H7 (cell line): ENCODE data around the gene INO80B. TPM values are rescaled to one million over a fixed set of nuclear protein-coding genes. Genes with fewer than 3 reads are reported as not detected.
"Not testable (repeated sequence)": the region's sequence is repeated elsewhere in the genome, so short reads cannot be mapped to it uniquely, and the experiment has no call there.

ENCODE experiments used
- DNase-seq: peaks from one replicate; pipeline ENCODE4 v3.0.0; 2012
- H3K27me3 ChIP-seq: 2 replicates; pipeline ENCODE4 v1.6.0; 2011; ENCODE audit warnings: mild to moderate bottlenecking, low read length; ENCODE audit not compliant: control insufficient read depth, insufficient read depth
- H3K36me3 ChIP-seq: replicated peaks from 2 replicates; pipeline ENCODE4 v1.5.1; 2011; ENCODE audit warnings: low read length; ENCODE audit not compliant: control insufficient read depth, insufficient read depth
- H3K4me3 ChIP-seq: 2 replicates; pipeline ENCODE4 v1.5.1; 2011; ENCODE audit warnings: low read depth, mild to moderate bottlenecking, control low read depth, low read length, moderate library complexity; ENCODE audit not compliant: insufficient read depth
- total RNA-seq: library from RNA; depleted of rRNA; stranded (reverse); fragments of >200 nt; shearing (Covaris generic); gene quantifications from 2 replicates; pipeline ENCODE4 v1.2.3, GENCODE V29; 2014

INO80B gene
- total RNA-seq, 1 experiment from 2014 or later, result 9.6 TPM

DNA sequence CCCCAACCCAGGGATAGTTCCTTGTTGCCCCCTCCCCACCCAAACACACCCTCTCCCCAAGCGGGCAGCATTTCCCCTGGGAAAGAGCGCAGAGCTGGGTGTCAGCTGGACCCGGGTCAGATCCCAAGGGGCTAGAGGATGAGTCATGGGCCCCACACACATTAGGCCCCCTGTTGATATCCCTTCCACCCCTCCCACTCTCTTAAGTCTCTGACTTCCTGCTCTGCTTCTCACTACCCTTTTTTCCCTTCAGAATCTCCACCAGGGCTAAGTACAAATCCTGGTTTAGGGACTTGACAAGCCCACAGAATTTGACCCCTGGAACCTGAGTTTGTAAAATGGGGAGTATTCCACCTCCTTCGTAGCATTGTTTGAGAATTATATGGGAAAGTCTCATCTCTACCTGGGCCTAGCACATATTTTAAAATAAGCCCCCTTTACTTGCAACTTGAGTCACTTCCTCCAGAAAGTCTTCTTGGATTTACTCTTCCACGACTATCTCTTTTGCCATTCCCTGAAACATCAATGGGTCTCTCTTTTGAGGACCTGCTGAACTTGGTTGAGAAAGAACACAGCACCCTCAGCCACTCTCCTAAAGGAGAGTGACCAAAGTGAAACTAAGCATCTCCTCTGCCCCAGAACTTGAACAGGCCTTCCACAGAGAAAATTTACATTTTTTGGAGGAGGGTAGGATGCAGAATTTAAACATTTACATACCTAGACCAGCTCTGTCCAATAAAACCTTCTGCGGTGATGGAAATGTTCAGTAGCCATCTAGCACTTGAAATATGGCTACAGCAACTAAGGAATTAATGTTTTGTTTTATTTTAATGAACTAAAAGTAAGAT lies 17.8 kb upstream of the INO80B start:
- H3K27me3 ChIP-seq, result no peaks in the 10 kb centered on the region
- DNase-seq, result peak; percentile 84
- peaks cover 6% of the 10 kb centered on the region for H3K36me3 ChIP-seq
- no peak overlapping the region for H3K4me3 ChIP-seq

DNA sequence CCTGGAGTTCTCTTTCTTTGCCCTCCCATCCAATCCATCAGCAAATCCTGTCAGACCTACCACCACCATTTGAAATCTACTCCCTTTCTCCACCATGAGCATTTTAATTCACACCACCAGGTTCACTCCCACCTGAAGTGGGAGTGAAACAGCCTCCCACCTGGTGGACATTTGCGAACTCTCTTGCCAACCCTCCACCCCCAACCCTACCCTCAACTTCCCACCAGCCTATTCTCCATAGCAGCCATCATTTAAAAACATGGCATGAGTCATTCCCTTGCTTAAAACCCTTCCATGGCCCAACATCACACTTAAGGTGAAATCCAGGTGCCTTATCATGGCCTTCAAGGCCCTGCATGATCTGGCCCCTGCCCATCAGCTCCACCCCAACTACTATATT lies 16.6 kb upstream of the INO80B start:
- no peak overlapping the region for H3K4me3 ChIP-seq
- DNase-seq, result peak; percentile 36
- peaks cover 2% of the 10 kb centered on the region for H3K36me3 ChIP-seq
- no peaks in the 10 kb centered on the region for H3K27me3 ChIP-seq

DNA sequence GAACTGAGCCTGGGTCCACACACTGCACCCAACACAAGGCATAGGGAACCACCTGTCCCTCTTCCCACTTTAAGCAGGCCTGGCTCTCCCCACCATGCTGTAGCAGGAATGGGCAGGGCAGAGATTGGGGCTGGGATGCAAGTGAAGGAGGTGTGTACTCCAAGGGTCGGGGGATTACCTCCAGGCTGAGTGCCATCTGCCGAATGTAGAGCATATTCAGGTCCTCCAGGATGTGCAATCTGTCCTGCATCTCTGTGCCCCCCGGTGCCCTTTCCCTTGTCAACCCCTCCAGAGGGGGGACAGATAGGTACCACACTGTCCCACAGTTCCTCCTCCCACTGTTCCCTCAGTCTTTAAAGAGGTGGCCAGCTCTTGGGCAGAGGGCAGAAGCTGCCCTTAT lies 15.5 kb upstream of the INO80B start:
- peak; percentile 31 for DNase-seq

DNA sequence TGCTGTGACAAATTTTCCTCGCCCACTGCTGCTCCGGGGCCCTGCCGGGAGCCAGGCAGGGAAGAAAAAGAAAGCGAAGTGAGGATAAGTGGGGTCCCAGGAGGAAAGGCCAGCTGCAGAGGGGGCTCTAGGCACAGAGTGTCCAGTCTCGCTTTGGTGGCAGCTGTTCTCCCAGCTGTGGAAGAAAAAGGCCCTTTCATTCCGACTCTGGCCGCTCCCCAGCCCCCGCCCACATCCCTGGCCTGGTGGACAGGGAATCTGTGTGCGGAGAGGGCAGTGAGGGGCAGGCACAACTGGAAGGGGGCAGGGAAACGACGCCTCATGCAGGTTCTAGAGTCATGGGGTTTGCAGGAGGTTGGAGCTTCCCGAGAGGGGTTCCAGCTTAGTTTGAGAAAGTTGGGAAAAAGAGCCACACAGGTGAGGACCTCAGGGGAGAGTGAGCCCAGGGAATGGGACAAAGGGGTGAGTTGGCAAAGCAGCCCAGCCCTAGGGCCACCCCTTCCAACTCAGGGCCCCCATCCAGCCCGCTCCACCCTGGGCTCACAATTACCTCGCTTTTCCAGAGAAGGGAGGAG lies 15.0 kb upstream of the INO80B start:
- peaks cover 2% of the 10 kb centered on the region for H3K36me3 ChIP-seq
- H3K27me3 ChIP-seq, result no peaks in the 10 kb centered on the region; the same call in 1 of the 2 replicates
- peak; percentile 69 for DNase-seq
- H3K4me3 ChIP-seq, result peak overlapping the region; percentile 98

More for the DNA sequence above, 15.5 kb upstream of the INO80B start:
- no peaks in the 10 kb centered on the region; the same call in 1 of the 2 replicates for H3K27me3 ChIP-seq
- peaks cover 2% of the 10 kb centered on the region for H3K36me3 ChIP-seq
- no peak overlapping the region for H3K4me3 ChIP-seq

DNA sequence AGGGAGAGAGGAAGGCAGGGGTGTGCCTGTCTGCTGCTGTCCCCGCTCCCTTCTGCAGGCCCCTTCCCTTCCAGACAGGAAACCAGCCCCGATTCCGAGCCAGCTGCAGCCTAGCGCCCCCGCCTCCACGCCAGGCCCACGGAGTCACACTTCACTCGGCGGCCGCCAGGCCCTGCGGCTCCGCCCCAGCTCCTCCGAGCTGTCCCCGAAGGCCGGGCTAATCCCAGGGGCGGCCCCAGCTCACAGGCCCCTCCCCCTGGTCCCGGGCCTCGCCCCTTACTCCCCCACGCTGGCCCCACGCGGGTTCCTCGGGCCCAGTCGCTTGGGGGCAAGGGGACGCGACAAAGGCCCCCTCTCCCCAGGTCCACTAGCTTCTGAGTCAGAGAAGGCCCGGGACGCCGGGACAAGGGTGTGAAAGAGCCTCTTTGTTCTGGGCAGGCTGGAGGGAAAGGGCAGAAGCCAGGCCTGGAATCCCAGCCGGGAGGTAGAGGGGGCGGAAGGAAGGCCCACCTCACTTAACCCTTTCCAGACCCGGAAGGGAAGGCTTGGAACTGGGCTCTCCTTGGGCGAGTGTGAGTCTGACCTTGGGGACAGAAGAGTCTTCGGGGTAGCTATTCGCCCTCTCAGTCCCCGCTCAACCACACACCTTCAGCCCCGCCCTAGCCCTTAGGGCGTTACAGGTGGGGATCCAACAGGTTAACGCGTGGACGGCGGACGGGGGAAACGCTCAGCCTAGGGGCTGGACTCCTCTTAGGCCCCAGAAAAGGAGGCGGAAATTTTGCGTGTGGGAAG lies 14.3 kb upstream of the INO80B start:
- peak overlapping the region; percentile 98 for H3K4me3 ChIP-seq
- DNase-seq, result peak; percentile 99
- H3K36me3 ChIP-seq, result peaks cover 2% of the 10 kb centered on the region
- H3K27me3 ChIP-seq, result no peaks in the 10 kb centered on the region; the same call in 1 of the 2 replicates

DNA sequence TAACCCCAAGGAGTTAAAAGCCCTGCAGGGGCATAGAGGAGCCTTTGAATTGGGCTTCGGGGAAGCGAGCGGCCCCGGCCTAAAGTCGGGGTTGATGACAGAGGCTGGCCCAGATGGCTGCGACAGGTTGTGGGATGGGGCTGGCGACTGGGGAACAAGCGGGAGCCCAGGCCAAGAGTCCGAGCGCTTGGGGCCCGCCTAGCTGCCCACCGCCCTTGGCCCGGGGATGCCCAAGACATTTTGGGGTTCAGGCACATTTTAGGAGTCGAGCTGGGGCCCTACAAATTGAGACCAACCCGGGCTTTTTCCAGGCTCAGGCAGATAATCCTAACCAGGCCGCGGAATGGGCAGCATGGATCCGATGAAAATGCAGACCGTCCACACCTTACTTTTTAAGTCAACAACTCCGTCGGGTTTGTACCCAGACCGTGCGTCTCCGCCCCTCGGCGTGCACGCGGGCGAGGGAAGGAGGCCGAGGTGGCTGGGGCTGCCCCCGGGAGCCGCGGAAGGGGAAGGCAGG lies 13.7 kb upstream of the INO80B start:
- Histone ChIP-seq H3K27me3 (no peaks in the 10 kb centered on the region; the same call in 1 of the 2 replicates), H3K4me3 (peak overlapping the region; percentile 98), H3K36me3 (peaks cover 2% of the 10 kb centered on the region)
- DNase-seq, result peak; percentile 76

DNA sequence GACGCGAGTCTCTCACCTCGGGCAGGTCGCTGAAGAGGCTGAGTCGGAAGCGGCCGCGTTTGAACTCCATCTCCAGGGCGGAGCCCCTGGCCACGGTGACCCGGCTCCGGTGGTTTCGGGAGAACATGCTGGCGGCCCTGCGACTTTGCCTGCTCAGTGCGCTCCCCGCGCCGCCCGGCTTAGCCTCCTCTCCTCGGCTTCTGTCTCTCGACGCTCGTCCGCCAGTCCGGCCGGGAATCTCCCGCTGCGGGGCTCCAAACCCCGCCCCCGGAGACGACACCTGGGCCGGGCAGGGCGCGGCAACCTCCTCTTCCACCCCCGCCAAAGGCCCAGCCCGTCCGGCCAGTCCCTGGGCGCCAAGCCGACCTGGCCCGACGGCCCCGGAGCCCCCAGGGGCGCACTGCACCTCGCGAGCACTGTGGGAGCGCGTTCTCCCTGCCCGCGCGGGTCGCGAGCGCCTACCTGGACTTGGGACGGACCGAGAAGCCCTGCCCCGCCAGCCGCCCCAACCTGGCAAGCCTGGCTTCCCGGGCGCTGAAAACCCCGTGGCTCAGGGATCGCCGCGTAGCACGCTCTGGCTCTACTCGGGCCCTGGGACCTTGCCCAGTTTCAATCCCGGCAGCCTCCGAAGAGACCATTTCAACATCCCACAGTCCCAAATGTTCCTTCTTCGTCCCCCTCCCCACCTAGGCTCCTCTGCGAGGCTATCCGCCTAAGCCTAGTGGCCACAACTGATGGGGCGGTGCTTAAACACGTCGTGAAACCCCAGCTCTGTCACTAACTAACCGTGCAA lies 13.0 kb upstream of the INO80B start, which contains the start of gene RTKN:
Gene RTKN, minus strand, starts transcription at position 248 of the 793 bp plus-strand sequence. Its CDS starts 121 bp downstream, at position 127.
- no peaks in the 10 kb centered on the region; the same call in 1 of the 2 replicates for H3K27me3 ChIP-seq
- H3K4me3 ChIP-seq, result peak within 1 kb of the TSS; percentile 98
- H3K36me3 ChIP-seq, result peaks cover 2% of the 10 kb centered on the region
- DNase-seq, result peak; percentile 97

DNA sequence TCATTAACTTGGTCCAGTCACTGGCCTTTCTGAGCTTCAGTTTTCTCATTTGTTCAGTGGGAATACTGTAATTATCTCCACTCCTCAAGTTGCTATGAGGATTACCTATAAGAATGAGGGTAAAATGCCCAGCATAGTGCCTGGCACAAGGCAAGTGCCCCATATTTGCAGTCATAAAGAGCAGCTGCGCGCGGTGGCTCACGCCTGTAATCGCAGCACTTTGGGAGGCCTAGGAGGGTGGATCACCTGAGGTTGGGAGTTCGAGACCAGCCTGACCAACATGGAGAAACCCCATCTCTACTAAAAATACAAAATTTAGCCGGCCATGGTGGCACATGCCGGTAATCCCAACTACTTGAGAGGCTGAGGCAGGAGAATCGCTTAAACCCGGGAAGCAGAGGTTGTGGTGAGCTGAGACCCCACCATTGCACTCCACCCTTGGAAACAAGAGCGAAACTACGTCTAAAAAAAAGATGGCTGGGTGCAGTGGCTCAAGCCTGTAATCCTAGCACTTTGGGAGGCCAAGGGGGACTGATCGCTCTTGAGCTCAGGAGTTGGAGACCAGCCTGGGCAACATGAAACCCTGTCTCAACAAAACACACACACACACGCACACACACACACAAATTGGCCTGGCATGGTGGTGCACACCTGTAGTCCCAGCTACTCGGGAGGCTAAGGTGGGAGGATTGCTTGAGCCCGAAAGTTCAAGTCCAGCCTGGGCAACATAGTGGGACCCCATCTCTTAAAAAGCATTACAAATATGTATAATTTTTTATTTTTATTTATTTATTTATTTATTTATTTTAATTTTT lies 12.2 kb upstream of the INO80B start:
- peak overlapping the region; percentile 98 for H3K4me3 ChIP-seq
- not testable (repeated sequence) for H3K36me3 ChIP-seq, DNase-seq, H3K27me3 ChIP-seq

DNA sequence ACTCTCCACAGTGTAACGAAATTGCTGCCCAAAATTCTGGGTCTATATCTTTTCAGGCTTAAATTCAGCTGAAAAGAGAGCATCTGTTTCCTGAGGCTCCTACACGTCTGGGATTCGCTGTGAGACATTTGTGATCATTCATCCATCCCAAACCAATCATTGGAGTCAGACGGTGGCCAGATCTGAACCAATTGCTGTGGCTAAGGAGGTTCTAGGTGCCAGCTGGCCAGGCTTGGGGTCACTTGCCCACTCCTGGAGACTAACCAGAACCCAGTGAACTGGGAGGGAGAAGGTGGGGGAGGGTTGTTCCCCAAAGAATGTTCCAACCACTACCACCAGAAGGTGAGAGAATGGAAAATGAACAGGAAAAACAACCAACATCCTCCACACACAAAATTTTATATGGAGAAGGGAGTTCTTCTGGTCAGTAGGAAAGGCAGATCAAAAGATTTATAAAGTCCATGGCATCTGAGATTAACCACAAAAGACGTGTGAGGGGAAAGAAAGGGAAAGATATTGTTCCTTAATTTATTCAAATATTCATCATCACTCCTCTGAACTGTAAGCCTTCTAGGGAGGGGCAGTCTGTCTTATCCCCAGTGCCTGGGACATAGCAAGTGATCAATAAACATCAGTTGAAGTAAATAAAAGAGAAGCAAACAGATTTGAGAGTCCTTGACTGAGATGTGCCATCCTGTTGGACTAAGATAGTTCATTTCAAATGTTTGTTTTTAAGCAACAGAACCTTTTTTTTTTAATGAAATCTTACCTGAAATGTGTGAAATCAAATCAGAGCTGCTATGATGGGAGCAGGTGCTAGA lies 10.2 kb upstream of the INO80B start:
- H3K36me3 ChIP-seq, result no peaks in the 10 kb centered on the region
- DNase-seq, result no peak
- no peaks in the 10 kb centered on the region; the same call in 1 of the 2 replicates for H3K27me3 ChIP-seq
- H3K4me3 ChIP-seq, result no peak overlapping the region

DNA sequence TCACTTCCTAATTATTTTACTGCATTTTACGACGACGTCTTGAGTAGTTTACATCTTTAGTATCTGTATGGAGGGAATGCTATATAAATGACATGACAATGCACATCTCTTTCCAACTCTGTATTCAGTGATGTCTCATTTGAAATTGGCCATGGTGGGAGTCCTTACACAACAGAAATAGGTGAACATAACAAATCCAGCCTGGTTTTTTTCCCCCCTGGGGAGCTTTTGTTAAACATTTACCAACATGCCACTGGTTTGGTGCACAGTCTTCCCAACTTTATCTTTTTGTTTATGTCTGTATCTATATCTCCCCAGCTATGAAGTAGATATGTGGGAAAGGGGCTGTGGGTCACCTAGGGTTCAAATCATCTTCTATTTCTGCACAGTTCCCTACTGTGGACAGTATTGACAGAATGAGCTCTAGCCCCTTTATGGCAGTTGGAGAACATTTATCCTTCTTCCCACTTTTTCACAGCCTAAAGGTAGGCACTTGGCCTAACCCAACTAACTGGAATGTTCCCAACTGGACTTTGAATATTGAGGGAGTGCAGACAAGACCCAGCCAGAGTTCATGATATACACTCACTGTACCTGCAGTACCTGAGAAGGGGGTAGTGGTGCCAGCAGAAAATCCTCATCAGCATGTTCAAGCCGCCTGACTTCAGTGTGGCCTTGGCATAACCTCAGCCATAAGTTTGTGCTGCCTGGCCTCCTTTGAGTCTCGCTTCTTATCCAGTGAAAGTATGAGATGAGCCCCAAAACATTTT lies 7.5 kb upstream of the INO80B start:
- no peaks in the 10 kb centered on the region for H3K36me3 ChIP-seq
- no peaks in the 10 kb centered on the region; the same call in 1 of the 2 replicates for H3K27me3 ChIP-seq
- H3K4me3 ChIP-seq, result no peak overlapping the region
- peak; percentile 8 for DNase-seq

DNA sequence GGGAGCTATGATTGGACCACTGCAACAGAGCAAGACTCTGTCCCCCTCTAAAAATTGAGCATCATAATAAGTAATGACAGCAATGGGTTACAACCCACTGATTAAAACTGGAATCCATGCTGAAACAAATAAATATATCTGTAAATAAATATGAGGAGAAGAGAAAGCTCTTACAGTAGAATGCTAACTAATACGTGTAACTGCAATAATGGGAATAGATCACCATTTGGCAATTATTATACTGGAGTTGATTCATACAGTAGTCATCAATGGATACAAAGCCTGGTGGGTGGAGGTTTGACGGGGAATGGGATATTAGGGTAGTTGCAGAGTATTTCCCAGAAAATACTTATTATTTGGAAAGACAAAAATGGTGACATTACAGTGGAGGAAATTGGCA lies 6.1 kb upstream of the INO80B start:
- Histone ChIP-seq H3K4me3 (no peak overlapping the region), H3K36me3 (no peaks in the 10 kb centered on the region), H3K27me3 (no peaks in the 10 kb centered on the region; the same call in 1 of the 2 replicates)
- DNase-seq, result no peak
